Tibial nerve (tissue), 3 donors: ENCODE data around the gene PIK3CB.

Experiments
- CTCF ChIP-seq, 5 experiments: fragments of 200-600 bp in 3 of 5; fragments of 450-650 bp in 2 of 5; sonication (generic) in 3 of 5; IDR thresholded peaks; one replicate each; pipeline ENCODE4 v1.5.1; 2016 to 2019; ENCODE audit warnings: antibody characterized with exemption in 5 of 5, mild to moderate bottlenecking in 3 of 5, moderate library complexity in 2 of 5
- POLR2A ChIP-seq, 2 donors: fragments of 450-650 bp; IDR thresholded peaks; one replicate each; pipeline ENCODE4 v1.6.1; 2017; ENCODE audit warnings: antibody characterized with exemption in 2 of 2, mild to moderate bottlenecking in 2 of 2, moderate library complexity in 2 of 2

DNA sequence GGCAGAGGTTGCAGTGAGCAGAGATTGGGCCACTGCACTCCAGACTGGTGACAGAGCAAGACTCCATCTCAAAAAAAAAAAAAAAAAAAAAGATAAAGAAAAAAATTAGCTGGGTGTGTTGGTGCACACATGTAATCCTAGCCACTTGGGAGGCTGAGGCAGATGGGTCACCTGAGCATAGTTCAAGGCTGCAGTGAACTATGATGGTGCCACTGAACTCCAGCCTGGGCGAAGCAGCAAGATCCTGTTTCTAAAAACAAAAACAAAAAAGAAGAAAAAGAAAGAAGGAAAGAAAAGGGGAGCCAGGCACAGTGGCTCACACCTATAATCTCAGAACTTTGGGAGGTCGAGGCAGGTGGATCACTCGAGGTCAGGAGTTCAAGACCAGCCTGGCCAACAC is 32.9 kb downstream of the PIK3CB start:
- TF ChIP-seq CTCF (IDR thresholded peaks at IDR 0.05) (no peak), POLR2A (IDR thresholded peaks at IDR 0.05) (no peak)
